Measurements from ENCODE around the gene NSUN4.
A peak's percentile ranks its signal among the peaks of the same experiment; 100 is the strongest.
"Not testable (repeated sequence)": the region's sequence is repeated elsewhere in the genome, so short reads cannot be mapped to it uniquely, and the experiment has no call there.

Gene NSUN4

GRCh38 chr1:46330381-46330780 is 10.2 kb upstream of the NSUN4 start:
- CTCF ChIA-PET; POLR2A ChIA-PET; H3K4me3 ChIP-seq (ENCODE audit: low read depth, low read length); DNase-seq (ENCODE audit: low read depth, low spot score): not testable (repeated sequence)

- POLR2A ChIA-PET; CTCF ChIA-PET; DNase-seq (ENCODE audit: low read depth, low spot score); H3K4me3 ChIP-seq (ENCODE audit: low read depth, low read length): not testable (repeated sequence)
Measured at GRCh38 chr1:46331786-46332540, 8.6 kb upstream of the NSUN4 start.

GRCh38 chr1:46333300-46334029 is 7.1 kb upstream of the NSUN4 start:
- CTCF ChIA-PET = interaction anchor here (0.6 to 5.2 kb wide), 8 partner anchors 10 to 260 kb away, joined by 3 to 71 read pairs (median 4); partner anchors contain the start of gene RAD54L
- DNase-seq (ENCODE audit: low read depth, low spot score) = no peak
- POLR2A ChIA-PET = no interaction called here
- H3K4me3 ChIP-seq (ENCODE audit: low read depth, low read length) = no peak overlapping the region
- TF ChIP-seq CTCF (IDR thresholded peaks at IDR 0.05; ENCODE audit: insufficient read depth, low read length, missing control alignments) = no peak

- POLR2A ChIA-PET = no interaction called here
- DNase-seq (ENCODE audit: low read depth, low spot score) = no peak
- CTCF ChIA-PET = interaction anchor here (1.1 to 5.2 kb wide), 5 partner anchors 12 to 70 kb away, joined by 3 to 71 read pairs (median 4); no protein-coding TSS in a partner anchor
- no peak overlapping the region for H3K4me3 ChIP-seq (ENCODE audit: low read depth, low read length)
- TF ChIP-seq CTCF (IDR thresholded peaks at IDR 0.05; ENCODE audit: insufficient read depth, low read length, missing control alignments) = no peak
Measured at GRCh38 chr1:46334030-46334384, 6.6 kb upstream of the NSUN4 start.

GRCh38 chr1:46335081-46335480 is 5.5 kb upstream of the NSUN4 start:
- H3K4me3 ChIP-seq (ENCODE audit: low read depth, low read length) = no peak overlapping the region
- no peak for TF ChIP-seq CTCF (IDR thresholded peaks at IDR 0.05; ENCODE audit: insufficient read depth, low read length, missing control alignments)
- no peak for DNase-seq (ENCODE audit: low read depth, low spot score)
- ChIA-PET CTCF (interaction anchor here (1.0 to 5.2 kb wide), 2 partner anchors 11 to 111 kb away, joined by 5 to 71 read pairs; no protein-coding TSS in a partner anchor), POLR2A (no interaction called here)

- DNase-seq (ENCODE audit: low read depth, low spot score); POLR2A ChIA-PET; H3K4me3 ChIP-seq (ENCODE audit: low read depth, low read length): not testable (repeated sequence)
- CTCF ChIA-PET = interaction anchor here (5.2 kb wide), 1 partner anchor 9 kb away, joined by 71 read pairs; no protein-coding TSS in a partner anchor
Measured at GRCh38 chr1:46337409-46337808, 3.2 kb upstream of the NSUN4 start.

GRCh38 chr1:46341222-46342083 is 846 bp downstream of the NSUN4 start:
- DNase-seq (ENCODE audit: low read depth, low spot score) = no peak
- no peak for TF ChIP-seq CTCF (IDR thresholded peaks at IDR 0.05; ENCODE audit: insufficient read depth, low read length, missing control alignments)
- ChIA-PET POLR2A (interaction anchor here (0.7 to 1.0 kb wide), 2 partner anchors 38 to 68 kb away, joined by 3 to 5 read pairs; partner anchors contain the start of genes LRRC41 and UQCRH), CTCF (interaction anchor here (0.7 to 9.7 kb wide), 19 partner anchors 6 to 117 kb away, joined by 3 to 71 read pairs (median 6); partner anchors contain the start of genes LRRC41 and UQCRH)
- H3K4me3 ChIP-seq (ENCODE audit: low read depth, low read length) = peak overlapping the region; percentile 78
